ENCODE measurements around the gene RASAL3.

DNA sequence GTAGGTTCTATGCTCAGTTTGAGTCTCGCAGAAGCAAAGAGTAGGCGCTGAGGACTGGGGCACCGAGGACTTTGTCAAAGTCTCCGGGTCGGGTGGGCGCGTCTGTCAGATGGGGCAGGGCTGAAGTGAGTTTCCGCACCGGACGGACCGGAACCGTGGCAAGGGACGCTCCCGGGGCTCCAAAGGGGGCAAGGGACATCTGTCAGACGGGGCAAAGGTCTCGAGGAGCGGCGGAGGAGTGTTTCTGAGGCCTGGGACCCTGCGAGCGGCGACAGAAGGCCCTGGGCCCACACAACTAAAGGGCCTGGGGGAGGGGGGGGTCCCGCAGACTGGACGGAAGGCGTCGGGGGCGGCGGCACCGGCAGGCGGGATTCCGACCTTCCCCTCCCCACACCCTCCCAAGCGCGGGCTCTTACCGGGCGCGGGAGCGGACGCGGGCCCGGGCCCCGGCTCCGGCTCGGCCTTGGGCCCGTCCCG is 32.3 kb downstream of the RASAL3 start:
- TF ChIP-seq, protein P1, sequence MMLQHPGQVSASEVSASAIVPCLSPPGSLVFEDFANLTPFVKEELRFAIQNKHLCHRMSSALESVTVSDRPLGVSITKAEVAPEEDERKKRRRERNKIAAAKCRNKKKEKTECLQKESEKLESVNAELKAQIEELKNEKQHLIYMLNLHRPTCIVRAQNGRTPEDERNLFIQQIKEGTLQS (IDR thresholded peaks at IDR 0.05) = no peak
- TF ChIP-seq, protein P2, sequence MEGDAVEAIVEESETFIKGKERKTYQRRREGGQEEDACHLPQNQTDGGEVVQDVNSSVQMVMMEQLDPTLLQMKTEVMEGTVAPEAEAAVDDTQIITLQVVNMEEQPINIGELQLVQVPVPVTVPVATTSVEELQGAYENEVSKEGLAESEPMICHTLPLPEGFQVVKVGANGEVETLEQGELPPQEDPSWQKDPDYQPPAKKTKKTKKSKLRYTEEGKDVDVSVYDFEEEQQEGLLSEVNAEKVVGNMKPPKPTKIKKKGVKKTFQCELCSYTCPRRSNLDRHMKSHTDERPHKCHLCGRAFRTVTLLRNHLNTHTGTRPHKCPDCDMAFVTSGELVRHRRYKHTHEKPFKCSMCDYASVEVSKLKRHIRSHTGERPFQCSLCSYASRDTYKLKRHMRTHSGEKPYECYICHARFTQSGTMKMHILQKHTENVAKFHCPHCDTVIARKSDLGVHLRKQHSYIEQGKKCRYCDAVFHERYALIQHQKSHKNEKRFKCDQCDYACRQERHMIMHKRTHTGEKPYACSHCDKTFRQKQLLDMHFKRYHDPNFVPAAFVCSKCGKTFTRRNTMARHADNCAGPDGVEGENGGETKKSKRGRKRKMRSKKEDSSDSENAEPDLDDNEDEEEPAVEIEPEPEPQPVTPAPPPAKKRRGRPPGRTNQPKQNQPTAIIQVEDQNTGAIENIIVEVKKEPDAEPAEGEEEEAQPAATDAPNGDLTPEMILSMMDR (IDR thresholded peaks at IDR 0.05; ENCODE audit: low read depth, low read length, missing input control) = no peak
- TF ChIP-seq, protein P3, sequence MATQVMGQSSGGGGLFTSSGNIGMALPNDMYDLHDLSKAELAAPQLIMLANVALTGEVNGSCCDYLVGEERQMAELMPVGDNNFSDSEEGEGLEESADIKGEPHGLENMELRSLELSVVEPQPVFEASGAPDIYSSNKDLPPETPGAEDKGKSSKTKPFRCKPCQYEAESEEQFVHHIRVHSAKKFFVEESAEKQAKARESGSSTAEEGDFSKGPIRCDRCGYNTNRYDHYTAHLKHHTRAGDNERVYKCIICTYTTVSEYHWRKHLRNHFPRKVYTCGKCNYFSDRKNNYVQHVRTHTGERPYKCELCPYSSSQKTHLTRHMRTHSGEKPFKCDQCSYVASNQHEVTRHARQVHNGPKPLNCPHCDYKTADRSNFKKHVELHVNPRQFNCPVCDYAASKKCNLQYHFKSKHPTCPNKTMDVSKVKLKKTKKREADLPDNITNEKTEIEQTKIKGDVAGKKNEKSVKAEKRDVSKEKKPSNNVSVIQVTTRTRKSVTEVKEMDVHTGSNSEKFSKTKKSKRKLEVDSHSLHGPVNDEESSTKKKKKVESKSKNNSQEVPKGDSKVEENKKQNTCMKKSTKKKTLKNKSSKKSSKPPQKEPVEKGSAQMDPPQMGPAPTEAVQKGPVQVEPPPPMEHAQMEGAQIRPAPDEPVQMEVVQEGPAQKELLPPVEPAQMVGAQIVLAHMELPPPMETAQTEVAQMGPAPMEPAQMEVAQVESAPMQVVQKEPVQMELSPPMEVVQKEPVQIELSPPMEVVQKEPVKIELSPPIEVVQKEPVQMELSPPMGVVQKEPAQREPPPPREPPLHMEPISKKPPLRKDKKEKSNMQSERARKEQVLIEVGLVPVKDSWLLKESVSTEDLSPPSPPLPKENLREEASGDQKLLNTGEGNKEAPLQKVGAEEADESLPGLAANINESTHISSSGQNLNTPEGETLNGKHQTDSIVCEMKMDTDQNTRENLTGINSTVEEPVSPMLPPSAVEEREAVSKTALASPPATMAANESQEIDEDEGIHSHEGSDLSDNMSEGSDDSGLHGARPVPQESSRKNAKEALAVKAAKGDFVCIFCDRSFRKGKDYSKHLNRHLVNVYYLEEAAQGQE (IDR thresholded peaks at IDR 0.05) = no peak
- no peak for TF ChIP-seq YY1 (IDR thresholded peaks at IDR 0.05)
- TF ChIP-seq GABPA (IDR thresholded peaks at IDR 0.05 in 1 of 2, conservative IDR thresholded peaks at IDR 0.05 in 1 of 2) = no peak
- no peak for TF ChIP-seq FOXA1 (IDR thresholded peaks at IDR 0.05)
- no peak for TF ChIP-seq RAD21 (IDR thresholded peaks at IDR 0.05)
